Osteocyte (in vitro differentiated cells): ENCODE results near the gene ATRNL1. TPM values are rescaled to one million over a fixed set of nuclear protein-coding genes. Genes with fewer than 3 reads are reported as not detected.

Experiments
- DNase-seq: peaks from one replicate; pipeline ENCODE4 v3.0.0; 2021; ENCODE audit warnings: mixed read lengths; ENCODE audit not compliant: unreplicated experiment; ENCODE audit errors: extremely low spot score
- H3K27ac Mint-ChIP-seq: one replicate; pipeline ENCODE4 v1.8.0; 2021; ENCODE audit warnings: mild to moderate bottlenecking, mixed read lengths; ENCODE audit not compliant: unreplicated experiment
- H3K27me3 Mint-ChIP-seq: one replicate; pipeline ENCODE4 v1.8.0; 2021; ENCODE audit warnings: mixed read lengths; ENCODE audit not compliant: unreplicated experiment
- H3K36me3 Mint-ChIP-seq: one replicate; pipeline ENCODE4 v1.8.0; 2021; ENCODE audit warnings: mixed read lengths; ENCODE audit not compliant: unreplicated experiment
- H3K4me1 Mint-ChIP-seq: one replicate; pipeline ENCODE4 v1.8.0; 2021; ENCODE audit warnings: mixed read lengths; ENCODE audit not compliant: unreplicated experiment
- H3K4me3 Mint-ChIP-seq: one replicate; pipeline ENCODE4 v1.8.0; 2021; ENCODE audit warnings: mild to moderate bottlenecking, moderate library complexity, mixed read lengths; ENCODE audit not compliant: unreplicated experiment
- H3K9me3 Mint-ChIP-seq: one replicate; pipeline ENCODE4 v1.8.0; 2021; ENCODE audit warnings: mixed read lengths; ENCODE audit not compliant: unreplicated experiment
- total RNA-seq: library from RNA; stranded (reverse); gene quantifications from 2 replicates; pipeline ENCODE4 v1.2.1, GENCODE V29; 2021
- TF ChIP-seq, protein P1 (sequence below): fragments of 200-600 bp; sonication (generic); IDR thresholded peaks from 2 replicates; pipeline ENCODE4 v1.5.0; 2021; ENCODE audit warnings: antibody characterized with exemption, mild to moderate bottlenecking, moderate library complexity

ATRNL1 gene
- total RNA-seq, 1 donor from 2014 or later, result 20.2 TPM

DNA sequence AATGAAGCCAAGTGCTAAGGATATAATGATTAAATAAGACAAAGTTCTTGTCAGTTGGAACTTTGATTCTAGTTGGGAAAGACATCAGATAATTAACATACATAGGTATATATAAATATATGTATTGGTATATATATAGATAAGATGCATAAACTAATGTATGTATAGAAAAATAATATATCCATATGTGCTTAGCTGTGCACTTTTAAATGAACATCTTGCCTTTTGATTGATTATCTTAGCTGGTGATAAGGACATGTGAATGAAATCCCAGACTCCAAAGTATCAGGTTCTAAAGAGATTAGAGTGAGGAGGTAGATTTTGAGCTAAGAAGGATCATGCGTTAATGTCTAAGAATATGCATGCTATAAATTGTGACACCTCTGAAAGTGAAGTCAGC, 822.3 kb downstream of the ATRNL1 start:
- Mint-ChIP-seq H3K4me1 (peaks cover 14% of the 10 kb centered on the region), H3K27ac (no peak overlapping the region), H3K27me3 (no peaks in the 10 kb centered on the region), H3K9me3 (no peaks in the 10 kb centered on the region), H3K4me3 (no peak overlapping the region), H3K36me3 (no peaks in the 10 kb centered on the region)
- no peak for DNase-seq
- TF ChIP-seq, protein P1, sequence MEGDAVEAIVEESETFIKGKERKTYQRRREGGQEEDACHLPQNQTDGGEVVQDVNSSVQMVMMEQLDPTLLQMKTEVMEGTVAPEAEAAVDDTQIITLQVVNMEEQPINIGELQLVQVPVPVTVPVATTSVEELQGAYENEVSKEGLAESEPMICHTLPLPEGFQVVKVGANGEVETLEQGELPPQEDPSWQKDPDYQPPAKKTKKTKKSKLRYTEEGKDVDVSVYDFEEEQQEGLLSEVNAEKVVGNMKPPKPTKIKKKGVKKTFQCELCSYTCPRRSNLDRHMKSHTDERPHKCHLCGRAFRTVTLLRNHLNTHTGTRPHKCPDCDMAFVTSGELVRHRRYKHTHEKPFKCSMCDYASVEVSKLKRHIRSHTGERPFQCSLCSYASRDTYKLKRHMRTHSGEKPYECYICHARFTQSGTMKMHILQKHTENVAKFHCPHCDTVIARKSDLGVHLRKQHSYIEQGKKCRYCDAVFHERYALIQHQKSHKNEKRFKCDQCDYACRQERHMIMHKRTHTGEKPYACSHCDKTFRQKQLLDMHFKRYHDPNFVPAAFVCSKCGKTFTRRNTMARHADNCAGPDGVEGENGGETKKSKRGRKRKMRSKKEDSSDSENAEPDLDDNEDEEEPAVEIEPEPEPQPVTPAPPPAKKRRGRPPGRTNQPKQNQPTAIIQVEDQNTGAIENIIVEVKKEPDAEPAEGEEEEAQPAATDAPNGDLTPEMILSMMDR, result no peak

- no peak overlapping the region for H3K4me3 Mint-ChIP-seq
- H3K27me3 Mint-ChIP-seq, result no peaks in the 10 kb centered on the region
- no peaks in the 10 kb centered on the region for H3K9me3 Mint-ChIP-seq
- TF ChIP-seq, protein P1, result no peak
- no peak for DNase-seq
- no peak overlapping the region for H3K27ac Mint-ChIP-seq
- H3K36me3 Mint-ChIP-seq, result no peaks in the 10 kb centered on the region
- H3K4me1 Mint-ChIP-seq, result peaks cover 23% of the 10 kb centered on the region
These were observed 825.6 kb downstream of the ATRNL1 start for GRCh38 chr10:115918812-115919211.

DNA sequence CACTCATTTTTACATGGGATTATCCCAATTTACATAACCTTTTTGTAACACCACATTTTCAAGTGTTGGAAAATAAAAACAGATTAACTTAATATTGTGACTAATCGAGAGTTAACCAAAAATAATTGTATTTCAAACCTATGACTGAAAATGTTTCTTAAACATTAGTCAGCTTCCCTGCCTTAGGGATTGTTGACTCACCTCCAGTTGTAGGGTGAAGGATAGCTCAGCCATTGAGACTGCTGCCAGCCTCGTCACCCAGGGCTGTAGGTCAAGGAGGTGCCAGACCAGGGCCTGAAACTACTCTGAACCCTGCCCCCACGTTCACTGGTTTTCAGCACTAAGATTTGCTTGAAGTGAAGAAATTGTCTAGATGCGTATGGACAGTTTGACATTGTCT, 828.6 kb downstream of the ATRNL1 start:
- Mint-ChIP-seq H3K4me1 (peaks cover 23% of the 10 kb centered on the region), H3K27ac (peak overlapping the region; percentile 42), H3K4me3 (no peak overlapping the region), H3K36me3 (no peaks in the 10 kb centered on the region), H3K27me3 (no peaks in the 10 kb centered on the region), H3K9me3 (no peaks in the 10 kb centered on the region)
- TF ChIP-seq, protein P1, result no peak
- no peak for DNase-seq

GRCh38 chr10:115931309-115931708, 838.1 kb downstream of the ATRNL1 start:
- H3K27ac Mint-ChIP-seq, result no peak overlapping the region
- DNase-seq, result no peak
- no peaks in the 10 kb centered on the region for H3K27me3 Mint-ChIP-seq
- no peak overlapping the region for H3K4me3 Mint-ChIP-seq
- H3K36me3 Mint-ChIP-seq, result no peaks in the 10 kb centered on the region
- H3K9me3 Mint-ChIP-seq, result no peaks in the 10 kb centered on the region
- H3K4me1 Mint-ChIP-seq, result no peaks in the 10 kb centered on the region
- TF ChIP-seq, protein P1, result no peak

DNA sequence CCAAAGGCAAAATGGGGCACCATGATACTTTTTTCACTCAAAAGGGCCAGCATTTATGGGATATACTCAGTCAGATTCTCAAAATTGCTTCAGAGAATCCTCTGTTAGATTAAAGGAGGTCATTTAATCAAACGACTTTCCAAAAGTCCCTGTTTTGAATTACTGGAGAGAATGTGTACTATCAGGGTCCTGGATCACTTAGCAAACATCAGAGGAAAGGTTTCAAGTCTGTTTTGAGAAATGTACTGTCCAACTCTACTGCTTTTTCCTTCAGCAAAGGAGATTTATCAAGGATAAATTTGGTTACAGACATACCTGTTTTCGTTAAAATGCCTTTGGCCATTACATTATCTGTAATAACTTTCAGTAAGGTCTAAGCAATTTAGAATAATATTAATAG, 838.9 kb downstream of the ATRNL1 start:
- Mint-ChIP-seq H3K27ac (no peak overlapping the region), H3K4me3 (no peak overlapping the region), H3K27me3 (no peaks in the 10 kb centered on the region), H3K36me3 (no peaks in the 10 kb centered on the region), H3K4me1 (peaks cover 6% of the 10 kb centered on the region), H3K9me3 (no peaks in the 10 kb centered on the region)
- TF ChIP-seq, protein P1, result no peak
- no peak for DNase-seq
